WERI-Rb-1 (cell line): ENCODE results near the gene DBN1.

Experiments
- DNase-seq: peaks from one replicate; pipeline ENCODE4 v3.0.0-alpha.2; 2020
- H3K27ac ChIP-seq: fragments of 250-450 bp; sonication (Bioruptor Pico); 2 replicates; pipeline ENCODE4 v1.5.1; 2020; ENCODE audit warnings: mild to moderate bottlenecking, moderate library complexity
- H3K27me3 ChIP-seq: fragments of 250-450 bp; sonication (Bioruptor Pico); 2 replicates; pipeline ENCODE4 v1.5.1; 2021; ENCODE audit warnings: mild to moderate bottlenecking, low read depth, moderate library complexity; ENCODE audit not compliant: insufficient read depth, severe bottlenecking
- H3K36me3 ChIP-seq: fragments of 250-450 bp; sonication (Bioruptor Pico); 2 replicates; pipeline ENCODE4 v1.5.1; 2020; ENCODE audit warnings: mild to moderate bottlenecking, moderate library complexity
- H3K4me3 ChIP-seq: 2 replicates; pipeline ENCODE4 v1.5.1; 2011; ENCODE audit warnings: low read depth, mild to moderate bottlenecking, control low read depth, low read length
- H3K9me3 ChIP-seq: fragments of 250-450 bp; sonication (Bioruptor Pico); 2 replicates; pipeline ENCODE4 v1.5.1; 2021; ENCODE audit warnings: mild to moderate bottlenecking, moderate library complexity; ENCODE audit not compliant: severe bottlenecking
- TF ChIP-seq, protein P1 (sequence below): IDR thresholded peaks from 2 replicates; pipeline ENCODE4 v1.5.1; 2011; ENCODE audit warnings: low read depth, mild to moderate bottlenecking, control low read depth, inconsistent platforms, low read length

DBN1 gene

GRCh38 chr5:177473443-177474001, at the start of gene DBN1:
TSS of gene DBN1 (minus strand) at chr5:177473634. CDS start at chr5:177473521, 113 bp downstream.
- Histone ChIP-seq H3K4me3 (peak within 1 kb of the TSS; percentile 65), H3K36me3 (peaks cover 28% of the 10 kb centered on the region), H3K27ac (peak within 1 kb of the TSS; percentile 84), H3K9me3 (no peaks in the 10 kb centered on the region), H3K27me3 (no peaks in the 10 kb centered on the region)
- TF ChIP-seq, protein P1, sequence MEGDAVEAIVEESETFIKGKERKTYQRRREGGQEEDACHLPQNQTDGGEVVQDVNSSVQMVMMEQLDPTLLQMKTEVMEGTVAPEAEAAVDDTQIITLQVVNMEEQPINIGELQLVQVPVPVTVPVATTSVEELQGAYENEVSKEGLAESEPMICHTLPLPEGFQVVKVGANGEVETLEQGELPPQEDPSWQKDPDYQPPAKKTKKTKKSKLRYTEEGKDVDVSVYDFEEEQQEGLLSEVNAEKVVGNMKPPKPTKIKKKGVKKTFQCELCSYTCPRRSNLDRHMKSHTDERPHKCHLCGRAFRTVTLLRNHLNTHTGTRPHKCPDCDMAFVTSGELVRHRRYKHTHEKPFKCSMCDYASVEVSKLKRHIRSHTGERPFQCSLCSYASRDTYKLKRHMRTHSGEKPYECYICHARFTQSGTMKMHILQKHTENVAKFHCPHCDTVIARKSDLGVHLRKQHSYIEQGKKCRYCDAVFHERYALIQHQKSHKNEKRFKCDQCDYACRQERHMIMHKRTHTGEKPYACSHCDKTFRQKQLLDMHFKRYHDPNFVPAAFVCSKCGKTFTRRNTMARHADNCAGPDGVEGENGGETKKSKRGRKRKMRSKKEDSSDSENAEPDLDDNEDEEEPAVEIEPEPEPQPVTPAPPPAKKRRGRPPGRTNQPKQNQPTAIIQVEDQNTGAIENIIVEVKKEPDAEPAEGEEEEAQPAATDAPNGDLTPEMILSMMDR, result no peak
- peak; percentile 32 for DNase-seq

DNA sequence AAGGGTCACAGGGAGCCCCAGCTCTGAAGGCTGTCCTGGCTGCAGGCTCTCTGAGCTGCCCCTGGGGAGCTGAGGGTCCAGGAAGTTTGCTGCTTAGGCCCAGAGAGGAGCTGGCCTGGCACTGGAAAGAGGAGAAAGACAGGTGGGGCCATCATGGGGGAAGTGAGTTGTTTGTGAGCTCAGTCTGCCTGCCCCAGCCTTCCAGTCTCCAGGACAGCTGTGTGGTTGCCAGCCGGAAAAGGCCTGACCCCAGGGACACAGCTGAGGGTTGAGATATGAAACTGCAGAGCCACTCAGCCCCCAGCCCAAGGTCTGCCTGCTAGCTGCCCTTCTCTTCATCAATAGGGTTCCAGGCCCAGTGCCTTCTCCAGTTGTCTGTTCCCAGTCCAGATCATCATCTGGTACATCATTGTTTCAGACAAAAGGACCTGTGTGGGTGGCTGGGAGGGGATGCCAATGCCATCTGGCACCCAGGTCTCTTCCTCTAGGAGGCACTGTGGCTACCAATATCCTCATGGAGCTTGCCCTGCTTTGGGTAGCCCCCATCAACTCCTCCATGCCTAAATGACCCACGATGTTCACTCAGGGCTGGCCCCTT, 47.6 kb upstream of the DBN1 start:
- no peaks in the 10 kb centered on the region for H3K27me3 ChIP-seq
- H3K9me3 ChIP-seq, result no peaks in the 10 kb centered on the region
- DNase-seq, result no peak
- H3K36me3 ChIP-seq, result peaks cover 7% of the 10 kb centered on the region
- H3K27ac ChIP-seq, result no peak overlapping the region
- no peak overlapping the region for H3K4me3 ChIP-seq
- TF ChIP-seq, protein P1, result 0 out of 2 replicates have a peak, but pooled peaks have one; percentile 19

- H3K4me3 ChIP-seq, result no peak overlapping the region
- no peak overlapping the region for H3K27ac ChIP-seq
- no peak for DNase-seq
- H3K27me3 ChIP-seq, result no peaks in the 10 kb centered on the region
- TF ChIP-seq, protein P1, result no peak
- peaks cover 13% of the 10 kb centered on the region for H3K36me3 ChIP-seq
- no peaks in the 10 kb centered on the region for H3K9me3 ChIP-seq
These were observed 46.8 kb upstream of the DBN1 start for GRCh38 chr5:177520271-177520670.

DNA sequence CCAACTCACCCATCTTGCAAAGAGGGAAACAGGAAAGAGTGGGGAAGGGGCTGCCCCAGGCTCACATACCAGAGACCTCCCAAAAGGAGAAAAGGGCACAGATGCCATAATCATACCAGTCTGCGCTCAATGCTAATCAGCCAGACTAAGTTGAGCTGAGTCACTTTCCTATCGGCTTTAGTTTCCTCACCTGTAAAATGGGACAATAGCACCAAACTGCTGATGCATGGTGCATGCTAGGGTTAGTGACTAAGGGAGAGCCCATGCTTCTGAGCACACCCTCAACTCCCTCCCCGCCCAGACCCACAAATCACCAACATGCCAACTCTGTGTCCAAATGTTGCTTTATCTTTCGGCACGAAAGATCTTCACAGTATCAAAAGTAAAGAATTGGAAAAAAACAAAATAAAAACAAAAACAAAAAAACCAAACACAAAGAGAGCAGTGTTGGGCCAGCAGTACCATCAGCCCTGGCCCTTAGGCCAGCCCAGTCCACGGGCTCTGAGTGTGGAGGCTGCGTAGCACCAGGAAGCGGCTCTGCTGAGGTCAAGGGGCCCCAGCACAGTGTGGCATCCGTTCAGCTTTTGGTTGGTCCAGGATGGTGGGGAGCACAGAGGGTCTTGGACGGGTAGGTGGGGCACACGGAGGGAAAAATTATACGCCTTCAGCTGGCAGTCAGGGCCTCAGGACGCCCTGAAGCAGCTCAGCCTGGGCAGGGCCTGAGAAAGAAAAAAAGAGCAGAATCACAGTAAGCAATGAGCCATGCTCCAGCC, 46.2 kb upstream of the DBN1 start:
- Histone ChIP-seq H3K4me3 (no peak overlapping the region), H3K9me3 (no peaks in the 10 kb centered on the region), H3K27ac (no peak overlapping the region), H3K27me3 (no peaks in the 10 kb centered on the region), H3K36me3 (peaks cover 13% of the 10 kb centered on the region)
- DNase-seq, result no peak
- TF ChIP-seq, protein P1, result no peak

GRCh38 chr5:177516601-177517568, 43.5 kb upstream of the DBN1 start, which contains the start of gene DDX41:
TSS of gene DDX41 (minus strand) at chr5:177516961. CDS start at chr5:177516945, 16 bp downstream.
- Histone ChIP-seq H3K9me3 (no peaks in the 10 kb centered on the region), H3K36me3 (peaks cover 13% of the 10 kb centered on the region), H3K27me3 (no peaks in the 10 kb centered on the region), H3K27ac (peak within 1 kb of the TSS; percentile 80), H3K4me3 (peak within 1 kb of the TSS; percentile 80)
- TF ChIP-seq, protein P1, result no peak
- peak; percentile 94 for DNase-seq
